GM21367 (cell line): Measurements from ENCODE around the gene UBQLN1.
"Not testable (repeated sequence)": the region's sequence is repeated elsewhere in the genome, so short reads cannot be mapped to it uniquely, and the experiment has no call there.

ENCODE experiments used
- ATAC-seq: cut with Tn5 transposase; IDR thresholded peaks from one replicate; pipeline ENCODE4 v1.9.1; 2021; ENCODE audit not compliant: unreplicated experiment

The UBQLN1 gene

DNA sequence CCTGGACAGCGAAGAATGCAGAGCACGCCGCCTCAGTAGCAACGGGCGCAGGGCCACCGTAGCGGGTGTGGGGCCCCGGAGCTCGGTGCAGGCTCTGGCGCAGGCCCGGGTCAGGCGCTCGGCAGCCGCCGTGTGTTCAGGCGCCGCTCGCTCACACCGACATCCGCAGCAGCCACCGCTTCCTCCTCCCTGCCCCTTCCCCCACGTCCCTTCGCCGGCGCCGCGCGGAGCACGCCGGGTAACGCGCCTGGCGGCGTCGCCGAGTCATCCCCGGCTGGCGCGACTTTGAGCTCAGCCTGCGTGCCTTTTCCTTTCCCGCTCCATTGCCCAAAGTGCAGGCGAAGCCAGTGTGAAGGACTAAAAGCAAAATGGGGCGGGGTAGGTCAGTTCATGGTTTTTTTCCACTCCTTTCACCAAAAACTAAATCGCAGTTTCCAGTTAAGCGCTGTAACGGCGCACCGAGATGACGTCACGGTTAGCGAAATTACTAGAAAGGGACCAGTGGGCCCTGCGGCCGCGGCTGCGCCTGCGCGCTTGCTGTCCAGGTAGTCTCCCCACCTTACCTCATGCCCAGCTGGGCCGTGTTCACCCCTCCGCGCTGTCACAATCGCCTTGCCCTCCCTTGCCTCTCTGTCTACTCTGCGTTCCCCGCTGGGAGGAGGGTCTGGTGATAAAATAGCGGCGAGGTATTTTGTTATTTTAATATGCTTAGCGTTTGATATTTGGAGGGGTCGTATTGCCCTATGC is at the start of gene UBQLN1:
Gene UBQLN1 (minus strand): TSS at position 191 of the 747 bp plus-strand sequence. CDS start 279 bp downstream, outside the sequence.
- ATAC-seq, result peak; percentile 72

GRCh38 chr9:83754383-83754977 is 46.7 kb upstream of the UBQLN1 start:
- peak; percentile 74 for ATAC-seq

DNA sequence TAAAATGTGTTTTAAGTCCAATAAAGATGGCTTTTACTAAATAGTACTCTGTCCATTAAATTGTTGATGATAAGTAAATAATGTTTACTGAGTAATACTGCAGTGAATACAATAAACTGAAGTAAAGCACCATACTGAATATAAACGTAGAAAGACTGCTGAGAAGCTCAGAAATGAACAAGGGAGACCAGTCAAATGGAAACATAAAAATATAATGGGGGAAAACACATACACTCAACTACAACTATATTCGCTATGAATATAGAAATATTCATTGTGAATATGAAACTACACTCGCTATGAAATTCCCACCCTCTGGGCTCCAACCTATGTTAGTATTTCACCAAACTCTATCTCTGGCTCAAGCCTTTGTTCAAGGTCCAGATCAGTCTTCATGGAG is 41.9 kb upstream of the UBQLN1 start:
- no peak for ATAC-seq

- no peak for ATAC-seq
Measured at GRCh38 chr9:83744206-83744605, 36.4 kb upstream of the UBQLN1 start.

- ATAC-seq, result no peak
Measured at GRCh38 chr9:83733739-83734138, 26.0 kb upstream of the UBQLN1 start.

- ATAC-seq, result not testable (repeated sequence)
Measured at GRCh38 chr9:83728591-83729368, 21.0 kb upstream of the UBQLN1 start.

DNA sequence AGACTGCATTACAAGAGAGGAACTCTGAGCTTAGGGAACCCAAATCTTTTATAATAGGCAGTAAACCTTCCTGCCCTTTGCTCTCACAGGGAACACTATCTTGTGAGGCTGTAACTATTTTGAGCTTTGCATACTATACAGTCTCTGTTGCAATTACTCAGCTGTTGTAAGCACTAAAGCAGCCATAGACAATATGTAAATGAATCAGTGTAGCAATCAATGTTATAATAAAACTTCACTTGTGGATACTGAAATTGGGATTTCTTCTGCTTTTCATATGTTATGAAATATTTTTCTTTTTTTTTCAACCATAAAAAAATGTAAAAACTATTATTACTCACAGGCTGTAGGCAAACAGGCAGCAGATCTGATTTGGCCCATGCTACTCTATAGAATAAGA is 16.7 kb upstream of the UBQLN1 start:
- ATAC-seq, result no peak

GRCh38 chr9:83722726-83723495 is 15.2 kb upstream of the UBQLN1 start:
- ATAC-seq, result no peak

- ATAC-seq, result no peak
Measured at GRCh38 chr9:83721509-83721908, 13.8 kb upstream of the UBQLN1 start.

GRCh38 chr9:83715794-83716193 is 8.0 kb upstream of the UBQLN1 start:
- no peak for ATAC-seq

- ATAC-seq, result no peak
Measured at GRCh38 chr9:83715221-83715620, 7.5 kb upstream of the UBQLN1 start.

DNA sequence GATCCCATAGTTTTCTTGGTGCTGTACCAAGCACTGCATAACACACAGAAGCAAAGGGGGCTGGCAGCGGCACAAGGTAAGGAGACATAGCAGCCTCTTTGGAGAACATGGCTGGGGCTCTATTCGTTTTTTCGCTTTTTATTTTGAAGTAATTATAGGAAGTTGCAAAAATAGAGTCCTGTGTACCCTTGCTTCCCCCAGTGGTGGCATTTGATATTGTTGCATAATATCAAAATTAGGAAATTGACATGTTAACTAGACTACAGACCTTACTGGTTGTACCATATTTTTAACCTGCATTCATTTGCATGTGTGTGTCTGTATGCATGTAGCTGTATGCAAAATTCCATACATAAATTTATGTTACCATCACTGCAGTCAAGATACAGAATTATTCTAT is 6.6 kb upstream of the UBQLN1 start:
- no peak for ATAC-seq

GRCh38 chr9:83708515-83709158 is 879 bp upstream of the UBQLN1 start:
- peak; percentile 53 for ATAC-seq

DNA sequence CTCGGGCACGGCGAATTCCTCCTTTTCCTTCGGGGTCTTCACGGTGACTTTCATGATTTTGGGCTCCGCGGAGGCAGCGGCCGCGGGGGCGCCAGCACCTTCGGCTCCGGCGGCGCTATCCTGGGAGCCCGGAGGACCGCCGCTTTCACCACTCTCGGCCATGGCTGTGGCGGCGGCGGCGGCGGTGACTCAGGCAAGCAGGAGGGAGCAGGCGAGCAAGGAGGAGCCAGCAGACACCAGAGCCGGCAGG is 315 bp downstream of the UBQLN1 start:
- ATAC-seq, result peak; percentile 28

GRCh38 chr9:83706676-83707517 is 861 bp downstream of the UBQLN1 start:
- ATAC-seq, result peak; percentile 10

GRCh38 chr9:83705219-83705651 is 2.5 kb downstream of the UBQLN1 start:
- not testable (repeated sequence) for ATAC-seq

GRCh38 chr9:83701769-83702168 is 6.0 kb downstream of the UBQLN1 start:
- ATAC-seq, result no peak

GRCh38 chr9:83701286-83701685 is 6.5 kb downstream of the UBQLN1 start:
- no peak for ATAC-seq

GRCh38 chr9:83699615-83700014 is 8.1 kb downstream of the UBQLN1 start:
- no peak for ATAC-seq

- ATAC-seq, result no peak
Measured at GRCh38 chr9:83698976-83699585, 8.7 kb downstream of the UBQLN1 start.
